Measurements from ENCODE around the gene PIK3AP1.

DNA sequence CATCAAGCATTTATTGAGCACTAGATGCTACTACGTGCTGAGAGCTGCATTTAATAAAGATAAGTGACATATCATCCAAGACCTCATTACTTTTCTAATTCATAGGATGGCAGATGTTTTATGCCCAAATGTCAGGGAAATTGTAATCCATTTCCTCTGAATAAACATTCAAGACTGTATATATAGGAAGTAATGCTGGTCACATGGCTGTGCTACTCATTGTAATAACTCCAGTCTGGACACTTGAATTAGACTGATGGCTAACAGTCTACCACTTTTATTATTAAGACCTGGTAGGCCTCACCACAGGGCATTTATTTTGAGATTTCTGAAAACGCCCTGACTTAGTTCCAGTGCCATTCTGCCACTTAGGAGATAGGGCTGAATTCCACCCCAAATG is 36.6 kb downstream of the PIK3AP1 start:
- TF ChIP-seq CTCF (IDR thresholded peaks at IDR 0.05; ENCODE audit: control extremely low read depth in 1 of 3, insufficient read depth in 1 of 3, low read depth in 1 of 3, low read length in 3 of 3): no peak
- TF ChIP-seq MAFK (IDR thresholded peaks at IDR 0.05; ENCODE audit: low read depth, low read length): no peak
- no peak for TF ChIP-seq ATF3 (IDR thresholded peaks at IDR 0.05; ENCODE audit: insufficient read depth, low read depth, low read length)
- TF ChIP-seq POLR2A (IDR thresholded peaks at IDR 0.05; ENCODE audit: control extremely low read depth in 1 of 2, low read depth in 2 of 2, low read length in 2 of 2): no peak
- no peak for TF ChIP-seq MAX (IDR thresholded peaks at IDR 0.05)
- no peak for TF ChIP-seq NRF1 (IDR thresholded peaks at IDR 0.05; ENCODE audit: low read depth, low read length)
- TF ChIP-seq, protein P1, sequence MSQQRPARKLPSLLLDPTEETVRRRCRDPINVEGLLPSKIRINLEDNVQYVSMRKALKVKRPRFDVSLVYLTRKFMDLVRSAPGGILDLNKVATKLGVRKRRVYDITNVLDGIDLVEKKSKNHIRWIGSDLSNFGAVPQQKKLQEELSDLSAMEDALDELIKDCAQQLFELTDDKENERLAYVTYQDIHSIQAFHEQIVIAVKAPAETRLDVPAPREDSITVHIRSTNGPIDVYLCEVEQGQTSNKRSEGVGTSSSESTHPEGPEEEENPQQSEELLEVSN (IDR thresholded peaks at IDR 0.05): no peak
- no peak for TF ChIP-seq JUND (IDR thresholded peaks at IDR 0.05; ENCODE audit: low read length)
- no peak for TF ChIP-seq YY1 (IDR thresholded peaks at IDR 0.05; ENCODE audit: low read depth, low read length)
- no peak for TF ChIP-seq EZH2 (IDR thresholded peaks at IDR 0.05; ENCODE audit: low read depth, low read length, severe bottlenecking)
- TF ChIP-seq CEBPB (IDR thresholded peaks at IDR 0.05; ENCODE audit: low read depth, low read length): no peak
- no peak for TF ChIP-seq POLR2AphosphoS5 (IDR thresholded peaks at IDR 0.05; ENCODE audit: low read depth, low read length)
- TF ChIP-seq TCF12 (IDR thresholded peaks at IDR 0.05; ENCODE audit: low read depth, low read length): no peak
- TF ChIP-seq ZNF274 (IDR thresholded peaks at IDR 0.05; ENCODE audit: borderline replicate concordance, extremely low read depth, low read length): no peak

All from H1 (cell line).